Effector memory CD4-positive, alpha-beta T cell (primary cell): Measurements from ENCODE around the gene SF3A1.

Source experiments
- DNase-seq, 3 donors: peaks; one replicate each; pipeline ENCODE4 v3.0.0-alpha.2; 2020
- H3K27ac ChIP-seq: 2 replicates; pipeline ENCODE4 v1.7.0; 2013; ENCODE audit warnings: mild to moderate bottlenecking, low read length, moderate library complexity; ENCODE audit not compliant: insufficient read depth, poor library complexity, severe bottlenecking
- H3K27me3 ChIP-seq: replicated peaks from 2 replicates; pipeline ENCODE4 v1.7.0; 2013; ENCODE audit warnings: mild to moderate bottlenecking, low read length; ENCODE audit not compliant: insufficient read depth, control insufficient read depth, poor library complexity, severe bottlenecking
- H3K36me3 ChIP-seq: 2 replicates; pipeline ENCODE4 v1.7.0; 2013; ENCODE audit warnings: mild to moderate bottlenecking, low read length, moderate library complexity; ENCODE audit not compliant: control insufficient read depth, insufficient read depth
- H3K4me1 ChIP-seq: 2 replicates; pipeline ENCODE4 v1.7.0; 2013; ENCODE audit warnings: low read length, mild to moderate bottlenecking; ENCODE audit not compliant: control insufficient read depth, insufficient read depth, poor library complexity, severe bottlenecking
- H3K4me3 ChIP-seq: 2 replicates; pipeline ENCODE4 v1.7.0; 2013; ENCODE audit warnings: low read length, low read depth, mild to moderate bottlenecking; ENCODE audit not compliant: insufficient read depth, poor library complexity, severe bottlenecking
- H3K9me3 ChIP-seq: 2 replicates; pipeline ENCODE4 v1.7.0; 2013; ENCODE audit warnings: mild to moderate bottlenecking, low read length, moderate library complexity; ENCODE audit not compliant: control insufficient read depth

SF3A1 gene

DNA sequence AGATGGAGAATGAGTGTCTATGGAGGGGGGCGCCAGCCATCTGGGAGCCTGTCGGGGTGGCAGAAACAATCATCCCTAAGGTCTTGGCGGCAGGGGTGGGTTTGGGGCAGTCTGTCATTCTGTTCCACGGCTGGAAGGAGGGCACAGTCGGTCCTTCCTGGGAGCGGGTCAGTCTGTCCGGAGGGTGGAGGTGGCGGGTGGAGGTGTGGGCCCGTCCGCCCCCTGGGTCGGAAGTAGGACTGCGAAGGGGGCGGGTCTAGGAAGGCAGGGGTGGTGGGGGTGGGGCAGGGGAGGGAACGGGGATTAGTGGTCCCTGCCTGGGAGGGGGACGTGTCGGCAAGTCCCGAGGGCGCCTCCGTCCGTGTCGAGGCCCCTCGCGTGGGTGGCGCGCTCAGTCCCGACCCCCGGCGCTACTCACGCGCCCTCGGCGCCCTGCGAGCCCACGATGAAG is 30.4 kb downstream of the SF3A1 start:
- H3K36me3 ChIP-seq, result no peaks in the 10 kb centered on the region
- no peak for DNase-seq
- H3K4me1 ChIP-seq, result peaks cover 50% of the 10 kb centered on the region
- no peaks in the 10 kb centered on the region for H3K27me3 ChIP-seq
- no peaks in the 10 kb centered on the region for H3K9me3 ChIP-seq
- H3K4me3 ChIP-seq, result peak overlapping the region; percentile 95
- H3K27ac ChIP-seq, result peak overlapping the region; percentile 73

DNA sequence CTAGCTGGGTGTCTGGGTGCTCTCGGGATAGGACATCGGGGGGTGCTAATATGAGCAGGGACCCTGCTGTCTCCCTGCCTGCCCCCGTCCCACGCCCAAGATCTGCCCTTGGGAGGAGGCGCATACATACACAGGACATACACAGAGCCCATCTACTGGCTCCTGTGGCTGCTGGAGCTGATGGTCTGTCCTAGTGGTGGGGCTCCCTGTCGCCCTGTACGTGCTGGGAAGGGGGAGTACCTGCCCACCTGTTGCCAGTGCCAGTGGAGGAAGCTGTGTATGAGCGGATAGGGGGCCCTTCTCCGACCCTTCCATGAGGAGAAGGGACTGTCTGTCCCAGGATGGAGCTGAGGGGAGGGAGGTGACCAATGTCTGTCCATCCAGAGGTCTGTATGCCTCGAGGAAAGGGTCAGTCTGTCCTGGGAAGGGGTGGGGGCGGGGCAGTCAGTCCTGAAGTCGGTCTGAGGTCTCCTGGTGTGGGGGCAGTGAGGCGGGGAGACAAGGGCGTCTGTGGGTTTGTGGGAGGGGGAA is 30.9 kb downstream of the SF3A1 start:
- peak overlapping the region; percentile 73 for H3K27ac ChIP-seq
- H3K36me3 ChIP-seq, result no peaks in the 10 kb centered on the region
- peaks cover 53% of the 10 kb centered on the region for H3K4me1 ChIP-seq
- H3K27me3 ChIP-seq, result no peaks in the 10 kb centered on the region
- H3K4me3 ChIP-seq, result peak overlapping the region; percentile 95
- no peaks in the 10 kb centered on the region for H3K9me3 ChIP-seq
- no peak for DNase-seq

GRCh38 chr22:30325065-30325720 is 31.5 kb downstream of the SF3A1 start:
- no peak for DNase-seq
- Histone ChIP-seq H3K4me3 (peak overlapping the region; percentile 95), H3K9me3 (no peaks in the 10 kb centered on the region), H3K27me3 (no peaks in the 10 kb centered on the region), H3K4me1 (peaks cover 56% of the 10 kb centered on the region), H3K27ac (peak overlapping the region; percentile 73), H3K36me3 (no peaks in the 10 kb centered on the region)

DNA sequence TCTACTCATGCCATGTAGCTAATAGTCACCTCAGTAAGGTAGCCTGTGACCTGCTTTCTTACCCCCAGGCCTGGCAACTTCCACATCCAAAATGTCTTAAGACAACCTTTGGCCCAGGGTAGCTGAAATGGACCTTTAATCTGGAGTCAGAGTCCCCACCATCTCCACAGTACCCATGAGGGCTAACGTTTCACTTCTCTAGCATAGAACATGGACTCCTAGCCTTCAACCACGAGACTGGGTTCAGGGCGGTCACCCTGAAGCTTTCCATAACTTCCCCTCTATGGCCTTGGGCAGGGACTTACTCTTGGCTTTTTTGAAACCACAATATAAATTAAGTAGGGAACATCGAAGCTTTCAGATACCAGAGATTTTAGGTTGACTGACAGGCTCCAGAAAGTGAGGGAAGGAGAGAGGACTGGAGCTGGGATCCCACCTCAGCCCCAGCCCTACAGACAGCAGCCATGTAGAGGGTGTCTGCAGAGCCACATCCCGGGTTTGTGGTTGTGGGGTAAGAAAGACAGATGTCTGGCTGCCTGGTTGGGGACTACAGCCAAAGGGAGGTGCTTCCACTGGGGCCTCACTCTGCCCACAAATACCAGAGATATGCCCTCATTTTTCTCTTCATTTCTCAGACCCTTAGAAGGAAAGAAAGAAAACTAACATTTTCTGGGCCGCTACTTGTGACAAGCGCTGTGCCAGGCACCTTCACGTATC is 32.5 kb downstream of the SF3A1 start:
- Histone ChIP-seq H3K27ac (peak overlapping the region; percentile 73), H3K36me3 (peaks cover 2% of the 10 kb centered on the region), H3K4me3 (peak overlapping the region; percentile 95), H3K4me1 (peaks cover 64% of the 10 kb centered on the region), H3K27me3 (no peaks in the 10 kb centered on the region), H3K9me3 (no peaks in the 10 kb centered on the region)
- DNase-seq, result peak in 1 of 3 donors; percentile 19

GRCh38 chr22:30323246-30323645 is 33.4 kb downstream of the SF3A1 start:
- no peaks in the 10 kb centered on the region for H3K9me3 ChIP-seq
- peaks cover 72% of the 10 kb centered on the region for H3K4me1 ChIP-seq
- no peak overlapping the region for H3K27ac ChIP-seq
- peaks cover 3% of the 10 kb centered on the region for H3K36me3 ChIP-seq
- no peaks in the 10 kb centered on the region for H3K27me3 ChIP-seq
- DNase-seq, result no peak
- no peak overlapping the region for H3K4me3 ChIP-seq

DNA sequence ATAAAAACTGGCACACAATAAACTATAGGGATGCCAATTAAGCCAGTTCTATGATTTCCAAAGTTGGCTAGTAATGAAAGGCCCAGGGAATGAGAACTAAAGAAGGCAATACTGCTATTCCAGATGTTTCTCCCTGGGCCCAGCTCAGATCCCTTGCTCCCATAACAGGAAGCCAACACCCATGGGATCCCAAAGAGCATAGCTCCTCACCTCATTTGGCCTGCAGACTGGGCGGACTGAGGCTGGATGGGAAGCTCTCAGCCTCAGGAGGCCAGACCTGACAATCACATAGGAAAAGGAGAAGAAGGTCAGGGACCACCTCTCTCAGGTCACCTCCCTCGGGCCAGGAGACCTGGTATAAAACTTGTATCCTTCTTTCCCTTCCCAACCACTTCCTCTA is 35.2 kb downstream of the SF3A1 start:
- H3K27ac ChIP-seq, result peak overlapping the region; percentile 20
- peaks cover 3% of the 10 kb centered on the region for H3K36me3 ChIP-seq
- H3K4me1 ChIP-seq, result peaks cover 72% of the 10 kb centered on the region
- H3K9me3 ChIP-seq, result no peaks in the 10 kb centered on the region
- no peaks in the 10 kb centered on the region for H3K27me3 ChIP-seq
- no peak overlapping the region for H3K4me3 ChIP-seq
- no peak for DNase-seq

DNA sequence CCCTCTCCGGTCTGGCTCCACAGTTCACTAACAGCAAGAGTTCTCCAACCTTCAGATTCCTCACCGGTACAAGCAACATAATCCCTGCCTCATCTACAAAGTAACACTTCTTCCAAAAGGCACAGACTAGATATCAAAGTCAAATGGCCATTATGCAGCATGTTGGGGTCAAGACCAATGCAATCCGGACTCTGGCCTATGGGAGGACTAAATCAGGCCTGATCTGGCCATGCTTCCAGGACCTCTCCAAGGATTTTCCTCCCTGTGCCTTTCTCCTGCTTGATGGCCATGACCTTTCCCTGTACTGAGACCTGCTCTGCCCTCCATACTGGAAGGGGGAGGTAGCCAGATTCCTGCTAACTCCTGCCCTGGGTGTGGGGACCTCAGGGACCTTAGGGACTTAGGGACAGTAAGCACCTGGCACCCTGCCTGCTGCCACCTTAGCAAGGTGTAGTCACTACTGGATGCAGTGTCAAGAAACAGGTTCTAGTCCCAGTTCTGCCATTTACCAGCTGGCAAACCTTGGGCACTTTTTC is 36.6 kb downstream of the SF3A1 start:
- no peak for DNase-seq
- Histone ChIP-seq H3K9me3 (no peaks in the 10 kb centered on the region), H3K27me3 (no peaks in the 10 kb centered on the region), H3K4me1 (peaks cover 75% of the 10 kb centered on the region), H3K27ac (no peak overlapping the region), H3K36me3 (peaks cover 3% of the 10 kb centered on the region), H3K4me3 (no peak overlapping the region)

DNA sequence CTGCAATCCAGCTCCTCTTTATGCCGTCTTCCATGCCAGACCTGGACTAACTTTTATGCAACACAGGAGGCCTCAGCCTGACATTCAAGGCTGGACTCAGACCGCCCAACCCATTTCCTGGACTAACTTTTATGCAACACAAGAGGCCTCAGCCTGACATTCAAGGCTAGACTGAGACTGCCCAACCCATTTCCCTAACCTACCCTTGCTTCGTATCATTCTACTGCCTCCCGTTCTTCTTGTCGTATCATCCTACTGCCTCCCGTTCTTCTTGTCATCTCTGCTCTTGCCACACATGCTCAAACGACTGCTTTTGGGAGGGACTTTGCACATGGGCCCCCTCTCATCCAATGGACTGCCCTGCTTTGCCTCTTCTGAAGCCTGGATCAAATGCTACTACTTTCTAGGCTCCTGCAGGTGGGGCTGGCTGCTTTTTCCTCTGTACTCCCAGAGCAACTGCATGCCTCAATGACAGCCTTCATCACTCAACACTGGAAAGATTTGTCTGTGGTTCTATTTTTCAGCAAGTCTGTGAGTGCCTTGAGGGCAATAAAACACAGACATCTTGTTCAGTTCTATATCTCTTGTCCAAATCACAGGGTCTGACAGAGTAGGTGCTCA is 37.8 kb downstream of the SF3A1 start:
- no peak for DNase-seq
- no peak overlapping the region for H3K27ac ChIP-seq
- no peak overlapping the region for H3K4me3 ChIP-seq
- no peaks in the 10 kb centered on the region for H3K9me3 ChIP-seq
- H3K36me3 ChIP-seq, result peaks cover 3% of the 10 kb centered on the region
- H3K27me3 ChIP-seq, result no peaks in the 10 kb centered on the region
- peaks cover 74% of the 10 kb centered on the region for H3K4me1 ChIP-seq

DNA sequence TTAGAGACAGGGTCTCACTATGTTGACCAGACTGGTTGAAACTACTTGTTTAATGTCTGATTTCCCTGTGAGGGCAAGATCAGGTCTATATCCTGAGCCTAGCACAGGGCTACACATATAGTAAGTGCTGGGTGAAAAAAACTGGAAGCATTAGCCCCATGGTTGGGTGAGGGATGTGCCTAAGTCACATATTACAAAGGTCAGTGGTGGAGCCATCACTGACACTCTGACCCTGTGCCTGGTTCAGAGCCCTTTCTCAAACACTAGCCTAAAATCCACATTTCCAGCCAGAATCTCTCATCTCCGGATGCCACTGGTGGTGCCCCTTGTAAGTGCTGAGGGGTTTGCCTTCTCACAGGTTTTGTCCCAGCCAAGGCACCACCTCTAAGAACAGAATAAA is 38.9 kb downstream of the SF3A1 start:
- no peak for DNase-seq
- H3K27ac ChIP-seq, result no peak overlapping the region
- H3K9me3 ChIP-seq, result no peaks in the 10 kb centered on the region
- H3K36me3 ChIP-seq, result peaks cover 3% of the 10 kb centered on the region
- peaks cover 76% of the 10 kb centered on the region for H3K4me1 ChIP-seq
- no peak overlapping the region for H3K4me3 ChIP-seq
- no peaks in the 10 kb centered on the region for H3K27me3 ChIP-seq
